WTC11 (cell line): ENCODE data around the gene GFPT2. TPM values are rescaled to one million over a fixed set of nuclear protein-coding genes. Genes with fewer than 3 reads are reported as not detected.

Experiments used
- ATAC-seq: fragments of 200-7000 bp; cut with Tn5 transposase; 2 replicates; pipeline ENCODE4 v1.10.0; 2021; ENCODE audit warnings: mild to moderate bottlenecking, moderate library complexity
- CTCF ChIA-PET: fragments of 300-600 bp; sonication (Branson Sonifier 250); formaldehyde crosslinking; loops from one replicate; lab custom pipeline; 2021; ENCODE audit warnings: antibody characterized with exemption; lab: Charles Lee
- POLR2A ChIA-PET: fragments of 350-600 bp; sonication (Branson Sonifier 250); formaldehyde crosslinking; loops from one replicate; lab custom pipeline; 2021; ENCODE audit warnings: antibody characterized with exemption; lab: Charles Lee
- DNase-seq: peaks from one replicate; pipeline ENCODE4 v3.0.0; 2021; ENCODE audit warnings: low spot score
- H3K27ac Mint-ChIP-seq: 2 replicates; pipeline ENCODE4 v1.8.0; 2021; ENCODE audit warnings: mixed read lengths
- H3K27me3 Mint-ChIP-seq: 2 replicates; pipeline ENCODE4 v1.8.0; 2021; ENCODE audit warnings: low read depth, mild to moderate bottlenecking, moderate library complexity, mixed read lengths
- H3K36me3 Mint-ChIP-seq: 2 replicates; pipeline ENCODE4 v1.8.0; 2021; ENCODE audit warnings: mixed read lengths
- H3K4me1 Mint-ChIP-seq: 2 replicates; pipeline ENCODE4 v1.8.0; 2022; ENCODE audit warnings: mixed read lengths
- H3K4me3 Mint-ChIP-seq: 2 replicates; pipeline ENCODE4 v1.8.0; 2021; ENCODE audit warnings: mild to moderate bottlenecking, moderate library complexity, mixed read lengths
- H3K9me3 Mint-ChIP-seq: 2 replicates; pipeline ENCODE4 v1.8.0; 2021; ENCODE audit warnings: mixed read lengths
- CBFB ChIP-seq: sonication (generic); formaldehyde crosslinking; IDR thresholded peaks from 2 replicates; pipeline ENCODE4 v1.8.1; 2022; ENCODE audit warnings: mild to moderate bottlenecking, low read depth, missing genetic modification reagents
- E2F1 ChIP-seq: sonication (generic); formaldehyde crosslinking; IDR thresholded peaks from 2 replicates; pipeline ENCODE4 v1.8.0; 2022; ENCODE audit warnings: mild to moderate bottlenecking, missing genetic modification reagents
- E2F4 ChIP-seq: sonication (generic); formaldehyde crosslinking; IDR thresholded peaks from 2 replicates; pipeline ENCODE4 v1.8.1; 2022; ENCODE audit warnings: low read depth, mild to moderate bottlenecking, moderate library complexity, missing genetic modification reagents, borderline replicate concordance
- ESRRA ChIP-seq: sonication (generic); formaldehyde crosslinking; IDR thresholded peaks from 2 replicates; pipeline ENCODE4 v1.8.1; 2022; ENCODE audit warnings: mild to moderate bottlenecking, missing genetic modification reagents, borderline replicate concordance
- ETV6 ChIP-seq: sonication (generic); formaldehyde crosslinking; IDR thresholded peaks from 2 replicates; pipeline ENCODE4 v1.8.1; 2022; ENCODE audit warnings: mild to moderate bottlenecking, missing genetic modification reagents
- FOXJ3 ChIP-seq: sonication (generic); formaldehyde crosslinking; IDR thresholded peaks from 2 replicates; pipeline ENCODE4 v1.9.0; 2021; ENCODE audit warnings: missing genetic modification reagents, mild to moderate bottlenecking, borderline replicate concordance
- FOXP1 ChIP-seq: sonication (generic); formaldehyde crosslinking; IDR thresholded peaks from 2 replicates; pipeline ENCODE4 v1.8.0; 2022; ENCODE audit warnings: missing genetic modification reagents, mild to moderate bottlenecking, moderate library complexity, borderline replicate concordance
- FOXP4 ChIP-seq: sonication (generic); formaldehyde crosslinking; IDR thresholded peaks from 2 replicates; pipeline ENCODE4 v1.8.0; 2022; ENCODE audit warnings: mild to moderate bottlenecking, missing genetic modification reagents
- HMGXB4 ChIP-seq: sonication (generic); formaldehyde crosslinking; IDR thresholded peaks from 2 replicates; pipeline ENCODE4 v1.8.1; 2023; ENCODE audit warnings: mild to moderate bottlenecking, moderate library complexity, missing genetic modification reagents
- NFYB ChIP-seq: sonication (generic); formaldehyde crosslinking; conservative IDR thresholded peaks from 2 replicates; pipeline ENCODE4 v1.8.0; 2022; ENCODE audit warnings: low read depth, missing genetic modification reagents
- NR1H2 ChIP-seq: sonication (generic); formaldehyde crosslinking; IDR thresholded peaks from 2 replicates; pipeline ENCODE4 v1.9.0; 2021; ENCODE audit warnings: mild to moderate bottlenecking, moderate library complexity, missing genetic modification reagents
- PRRX2 ChIP-seq: fragments of 250-450 bp; sonication (Bioruptor Pico); IDR thresholded peaks from 2 replicates; pipeline ENCODE4 v1.8.0; 2021; ENCODE audit warnings: mild to moderate bottlenecking
- TP53 ChIP-seq: sonication (generic); formaldehyde crosslinking; IDR thresholded peaks from 2 replicates; pipeline ENCODE4 v1.8.1; 2023; ENCODE audit warnings: mild to moderate bottlenecking, missing genetic modification reagents
- ZBTB43 ChIP-seq: sonication (generic); formaldehyde crosslinking; IDR thresholded peaks from 2 replicates; pipeline ENCODE4 v1.8.1; 2023; ENCODE audit warnings: mild to moderate bottlenecking, missing genetic modification reagents
- ZMAT4 ChIP-seq: fragments of 250-450 bp; sonication (Bioruptor Pico); IDR thresholded peaks from 2 replicates; pipeline ENCODE4 v1.9.0; 2021; ENCODE audit warnings: mild to moderate bottlenecking
- ZNF121 ChIP-seq: sonication (generic); formaldehyde crosslinking; IDR thresholded peaks from 2 replicates; pipeline ENCODE4 v1.8.0; 2023; ENCODE audit warnings: missing genetic modification reagents
- ZNF232 ChIP-seq: sonication (generic); formaldehyde crosslinking; IDR thresholded peaks from 2 replicates; pipeline ENCODE4 v1.8.0; 2022; ENCODE audit warnings: mild to moderate bottlenecking, missing genetic modification reagents
- ZNF317 ChIP-seq: sonication (generic); formaldehyde crosslinking; IDR thresholded peaks from 2 replicates; pipeline ENCODE4 v1.8.1; 2023; ENCODE audit warnings: low read depth, mild to moderate bottlenecking, moderate library complexity, missing genetic modification reagents, borderline replicate concordance
- ZNF416 ChIP-seq: fragments of 250-450 bp; sonication (Bioruptor Pico); IDR thresholded peaks from 2 replicates; pipeline ENCODE4 v1.9.0; 2021; ENCODE audit warnings: mild to moderate bottlenecking, inconsistent platforms
- ZNF671 ChIP-seq: fragments of 250-450 bp; sonication (Bioruptor Pico); IDR thresholded peaks from 2 replicates; pipeline ENCODE4 v1.8.0; 2021; ENCODE audit warnings: mild to moderate bottlenecking
- total RNA-seq: library from RNA; stranded (reverse); gene quantifications from 3 replicates; pipeline ENCODE4 v1.2.3, GENCODE V29; 2021

Gene GFPT2
- total RNA-seq, 1 experiment from 2014 or later = 124 TPM

GRCh38 chr5:180284149-180284548 is 69.0 kb downstream of the GFPT2 start:
- TF ChIP-seq FOXP4 (CRISPR knock-in tag) (no peak), ZBTB43 (CRISPR knock-in tag) (no peak), TP53 (CRISPR knock-in tag) (no peak), ESRRA (CRISPR knock-in tag) (no peak), ZNF416 (CRISPR knock-in tag) (no peak), ZNF232 (CRISPR knock-in tag) (no peak), FOXP1 (CRISPR knock-in tag) (no peak), ETV6 (CRISPR knock-in tag) (no peak), ZMAT4 (CRISPR knock-in tag) (no peak), ZNF121 (no peak), NFYB (no peak), CBFB (CRISPR knock-in tag) (no peak), HMGXB4 (no peak), ZNF317 (CRISPR knock-in tag) (no peak), ZNF671 (no peak), FOXJ3 (CRISPR knock-in tag) (no peak), E2F1 (no peak), E2F4 (CRISPR knock-in tag) (no peak), NR1H2 (CRISPR knock-in tag) (no peak), PRRX2 (CRISPR knock-in tag) (no peak)
- Mint-ChIP-seq H3K27me3 (no peaks in the 10 kb centered on the region), H3K4me3 (no peak overlapping the region), H3K4me1 (peaks cover 25% of the 10 kb centered on the region), H3K36me3 (peaks cover 35% of the 10 kb centered on the region), H3K27ac (peak overlapping the region; percentile 57), H3K9me3 (no peaks in the 10 kb centered on the region)
- ATAC-seq (peak; percentile 93), DNase-seq (peak; percentile 48)
- ChIA-PET CTCF (interaction anchor here (0.5 to 2.5 kb wide), 5 partner anchors 10 to 200 kb away, joined by 3 to 9 read pairs (median 4); no protein-coding TSS in a partner anchor), POLR2A (no interaction called here)
